ENCODE data around the gene ANK2. TPM values are rescaled to one million over a fixed set of nuclear protein-coding genes. Genes with fewer than 3 reads are reported as not detected.

Gene ANK2
- total and polyA plus RNA-seq, 2 of the 13 experiments (the other 11 are each of a cell fraction or from before 2014, with no cell fraction given), result 2.7 to 15.1 TPM

DNA sequence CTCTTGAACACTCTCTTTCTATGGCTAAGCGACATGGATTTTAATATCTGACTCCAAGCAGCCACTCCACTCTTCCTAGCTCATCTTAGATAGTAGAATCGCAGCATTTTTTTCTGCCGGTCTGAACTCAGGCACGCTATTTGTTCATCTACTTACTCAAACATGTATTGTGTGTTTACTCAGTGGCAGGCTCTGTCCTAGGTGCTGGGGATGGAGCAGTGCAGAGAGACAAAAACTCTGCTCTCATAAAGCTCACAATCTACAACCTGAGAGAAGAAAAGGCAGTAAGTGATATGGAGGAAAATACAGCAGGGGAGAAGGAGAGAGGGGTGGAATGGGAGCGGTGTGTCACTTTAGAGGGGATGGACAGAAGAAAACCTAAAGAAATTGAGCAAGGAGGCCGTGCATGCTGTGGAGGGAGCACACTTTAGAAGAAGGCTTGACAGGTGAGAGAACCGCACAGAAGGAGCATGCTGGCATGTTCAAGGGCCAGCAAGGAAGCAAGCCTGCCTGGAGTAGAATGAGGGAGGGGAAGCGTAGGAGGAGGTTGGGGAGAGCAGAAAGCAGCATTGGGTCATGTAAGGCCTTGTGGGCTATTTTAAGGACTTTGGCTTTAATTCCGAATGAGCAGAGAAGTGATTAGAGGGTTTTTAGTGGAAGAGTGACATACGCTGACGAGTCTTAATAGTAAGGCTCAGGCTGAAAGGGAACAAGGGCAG lies 132.0 kb downstream of the ANK2 start (continued):
- TF ChIP-seq, protein P1, sequence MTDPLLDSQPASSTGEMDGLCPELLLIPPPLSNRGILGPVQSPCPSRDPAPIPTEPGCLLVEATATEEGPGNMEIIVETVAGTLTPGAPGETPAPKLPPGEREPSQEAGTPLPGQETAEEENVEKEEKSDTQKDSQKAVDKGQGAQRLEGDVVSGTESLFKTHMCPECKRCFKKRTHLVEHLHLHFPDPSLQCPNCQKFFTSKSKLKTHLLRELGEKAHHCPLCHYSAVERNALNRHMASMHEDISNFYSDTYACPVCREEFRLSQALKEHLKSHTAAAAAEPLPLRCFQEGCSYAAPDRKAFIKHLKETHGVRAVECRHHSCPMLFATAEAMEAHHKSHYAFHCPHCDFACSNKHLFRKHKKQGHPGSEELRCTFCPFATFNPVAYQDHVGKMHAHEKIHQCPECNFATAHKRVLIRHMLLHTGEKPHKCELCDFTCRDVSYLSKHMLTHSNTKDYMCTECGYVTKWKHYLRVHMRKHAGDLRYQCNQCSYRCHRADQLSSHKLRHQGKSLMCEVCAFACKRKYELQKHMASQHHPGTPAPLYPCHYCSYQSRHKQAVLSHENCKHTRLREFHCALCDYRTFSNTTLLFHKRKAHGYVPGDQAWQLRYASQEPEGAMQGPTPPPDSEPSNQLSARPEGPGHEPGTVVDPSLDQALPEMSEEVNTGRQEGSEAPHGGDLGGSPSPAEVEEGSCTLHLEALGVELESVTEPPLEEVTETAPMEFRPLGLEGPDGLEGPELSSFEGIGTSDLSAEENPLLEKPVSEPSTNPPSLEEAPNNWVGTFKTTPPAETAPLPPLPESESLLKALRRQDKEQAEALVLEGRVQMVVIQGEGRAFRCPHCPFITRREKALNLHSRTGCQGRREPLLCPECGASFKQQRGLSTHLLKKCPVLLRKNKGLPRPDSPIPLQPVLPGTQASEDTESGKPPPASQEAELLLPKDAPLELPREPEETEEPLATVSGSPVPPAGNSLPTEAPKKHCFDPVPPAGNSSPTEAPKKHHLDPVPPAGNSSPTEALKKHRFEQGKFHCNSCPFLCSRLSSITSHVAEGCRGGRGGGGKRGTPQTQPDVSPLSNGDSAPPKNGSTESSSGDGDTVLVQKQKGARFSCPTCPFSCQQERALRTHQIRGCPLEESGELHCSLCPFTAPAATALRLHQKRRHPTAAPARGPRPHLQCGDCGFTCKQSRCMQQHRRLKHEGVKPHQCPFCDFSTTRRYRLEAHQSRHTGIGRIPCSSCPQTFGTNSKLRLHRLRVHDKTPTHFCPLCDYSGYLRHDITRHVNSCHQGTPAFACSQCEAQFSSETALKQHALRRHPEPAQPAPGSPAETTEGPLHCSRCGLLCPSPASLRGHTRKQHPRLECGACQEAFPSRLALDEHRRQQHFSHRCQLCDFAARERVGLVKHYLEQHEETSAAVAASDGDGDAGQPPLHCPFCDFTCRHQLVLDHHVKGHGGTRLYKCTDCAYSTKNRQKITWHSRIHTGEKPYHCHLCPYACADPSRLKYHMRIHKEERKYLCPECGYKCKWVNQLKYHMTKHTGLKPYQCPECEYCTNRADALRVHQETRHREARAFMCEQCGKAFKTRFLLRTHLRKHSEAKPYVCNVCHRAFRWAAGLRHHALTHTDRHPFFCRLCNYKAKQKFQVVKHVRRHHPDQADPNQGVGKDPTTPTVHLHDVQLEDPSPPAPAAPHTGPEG (CRISPR knock-in tag; IDR thresholded peaks at IDR 0.05), result 0 out of 2 replicates have a peak, but pooled peaks have one; percentile 36
- TF ChIP-seq ELF1 (CRISPR knock-in tag; IDR thresholded peaks at IDR 0.05) (no peak), ZNF549 (CRISPR knock-in tag; IDR thresholded peaks at IDR 0.05) (no peak), ZNF564 (CRISPR knock-in tag; IDR thresholded peaks at IDR 0.05) (0 out of 2 replicates have a peak, but pooled peaks have one; percentile 29), TOPORS (CRISPR knock-in tag; IDR thresholded peaks at IDR 0.05) (no peak), FOXP1 (IDR thresholded peaks at IDR 0.05) (no peak), FOXP1 (CRISPR knock-in tag; IDR thresholded peaks at IDR 0.05) (peak; percentile 82), ZBTB20 (CRISPR knock-in tag; IDR thresholded peaks at IDR 0.05; ENCODE audit: borderline replicate concordance, low read depth) (peak; percentile 50; the same call in 1 of the 2 replicates), ZFP37 (CRISPR knock-in tag; IDR thresholded peaks at IDR 0.05; ENCODE audit: borderline replicate concordance) (0 out of 2 replicates have a peak, but pooled peaks have one; percentile 43), ZNF619 (CRISPR knock-in tag; IDR thresholded peaks at IDR 0.05) (no peak), SOX6 (IDR thresholded peaks at IDR 0.05) (no peak), SOX6 (CRISPR knock-in tag; IDR thresholded peaks at IDR 0.05) (peak; percentile 73), TAF1 (CRISPR knock-in tag; IDR thresholded peaks at IDR 0.05) (no peak), YY1 (IDR thresholded peaks at IDR 0.05; ENCODE audit: insufficient read depth, insufficient replicate concordance, low read depth, low read length) (no peak), RFX5 (IDR thresholded peaks at IDR 0.05; ENCODE audit: low read depth, low read length) (no peak), NFIC (IDR thresholded peaks at IDR 0.05; ENCODE audit: low read length) (no peak), ZNF83 (CRISPR knock-in tag; IDR thresholded peaks at IDR 0.05; ENCODE audit: borderline replicate concordance) (no peak)
- TF ChIP-seq, protein P2, sequence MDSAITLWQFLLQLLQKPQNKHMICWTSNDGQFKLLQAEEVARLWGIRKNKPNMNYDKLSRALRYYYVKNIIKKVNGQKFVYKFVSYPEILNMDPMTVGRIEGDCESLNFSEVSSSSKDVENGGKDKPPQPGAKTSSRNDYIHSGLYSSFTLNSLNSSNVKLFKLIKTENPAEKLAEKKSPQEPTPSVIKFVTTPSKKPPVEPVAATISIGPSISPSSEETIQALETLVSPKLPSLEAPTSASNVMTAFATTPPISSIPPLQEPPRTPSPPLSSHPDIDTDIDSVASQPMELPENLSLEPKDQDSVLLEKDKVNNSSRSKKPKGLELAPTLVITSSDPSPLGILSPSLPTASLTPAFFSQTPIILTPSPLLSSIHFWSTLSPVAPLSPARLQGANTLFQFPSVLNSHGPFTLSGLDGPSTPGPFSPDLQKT (CRISPR knock-in tag; IDR thresholded peaks at IDR 0.05; ENCODE audit: borderline replicate concordance), result no peak
- TF ChIP-seq, protein P3, sequence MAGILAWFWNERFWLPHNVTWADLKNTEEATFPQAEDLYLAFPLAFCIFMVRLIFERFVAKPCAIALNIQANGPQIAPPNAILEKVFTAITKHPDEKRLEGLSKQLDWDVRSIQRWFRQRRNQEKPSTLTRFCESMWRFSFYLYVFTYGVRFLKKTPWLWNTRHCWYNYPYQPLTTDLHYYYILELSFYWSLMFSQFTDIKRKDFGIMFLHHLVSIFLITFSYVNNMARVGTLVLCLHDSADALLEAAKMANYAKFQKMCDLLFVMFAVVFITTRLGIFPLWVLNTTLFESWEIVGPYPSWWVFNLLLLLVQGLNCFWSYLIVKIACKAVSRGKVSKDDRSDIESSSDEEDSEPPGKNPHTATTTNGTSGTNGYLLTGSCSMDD (CRISPR knock-in tag; IDR thresholded peaks at IDR 0.05), result no peak
- TF ChIP-seq, protein P4, sequence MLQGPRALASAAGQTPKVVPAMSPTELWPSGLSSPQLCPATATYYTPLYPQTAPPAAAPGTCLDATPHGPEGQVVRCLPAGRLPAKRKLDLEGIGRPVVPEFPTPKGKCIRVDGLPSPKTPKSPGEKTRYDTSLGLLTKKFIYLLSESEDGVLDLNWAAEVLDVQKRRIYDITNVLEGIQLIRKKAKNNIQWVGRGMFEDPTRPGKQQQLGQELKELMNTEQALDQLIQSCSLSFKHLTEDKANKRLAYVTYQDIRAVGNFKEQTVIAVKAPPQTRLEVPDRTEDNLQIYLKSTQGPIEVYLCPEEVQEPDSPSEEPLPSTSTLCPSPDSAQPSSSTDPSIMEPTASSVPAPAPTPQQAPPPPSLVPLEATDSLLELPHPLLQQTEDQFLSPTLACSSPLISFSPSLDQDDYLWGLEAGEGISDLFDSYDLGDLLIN (CRISPR knock-in tag; IDR thresholded peaks at IDR 0.05; ENCODE audit: borderline replicate concordance), result no peak
- TF ChIP-seq, protein P5, sequence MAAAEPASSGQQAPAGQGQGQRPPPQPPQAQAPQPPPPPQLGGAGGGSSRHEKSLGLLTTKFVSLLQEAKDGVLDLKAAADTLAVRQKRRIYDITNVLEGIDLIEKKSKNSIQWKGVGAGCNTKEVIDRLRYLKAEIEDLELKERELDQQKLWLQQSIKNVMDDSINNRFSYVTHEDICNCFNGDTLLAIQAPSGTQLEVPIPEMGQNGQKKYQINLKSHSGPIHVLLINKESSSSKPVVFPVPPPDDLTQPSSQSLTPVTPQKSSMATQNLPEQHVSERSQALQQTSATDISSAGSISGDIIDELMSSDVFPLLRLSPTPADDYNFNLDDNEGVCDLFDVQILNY (CRISPR knock-in tag; conservative IDR thresholded peaks at IDR 0.05), result no peak
